Stimulated activated CD4-positive, alpha-beta T cell treated with anti-CD3 and anti-CD28 coated beads, TNF-alpha, amount 100 ng/mL, for 48 hours (primary cell): ENCODE results near the gene FKBP15.
"Not testable (repeated sequence)": the region's sequence is repeated elsewhere in the genome, so short reads cannot be mapped to it uniquely, and the experiment has no call there.

Source experiments
- DNase-seq, 3 donors: peaks; one replicate each; pipeline ENCODE4 v3.0.0-alpha.2; 2020; ENCODE audit warnings: low read depth in 3 of 3

FKBP15 gene

DNA sequence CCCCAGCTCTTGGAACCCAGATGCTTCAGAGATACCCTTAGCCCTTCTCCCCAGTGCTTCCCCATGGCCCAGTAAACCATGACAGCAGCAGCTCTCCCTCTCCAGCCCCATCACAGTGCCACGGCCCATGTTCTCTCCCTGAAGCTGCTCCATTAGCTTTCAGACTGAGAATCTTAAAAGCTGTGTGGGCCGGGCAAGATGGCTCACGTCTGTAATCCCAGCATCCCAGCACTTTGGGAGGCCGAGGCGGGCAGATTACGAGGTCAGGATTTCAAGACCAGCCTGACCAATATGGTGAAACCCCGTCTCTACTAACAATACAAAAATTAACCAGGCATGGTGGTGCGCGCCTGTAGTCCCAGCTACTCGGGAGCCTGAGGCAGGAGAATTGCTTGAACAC, 71.5 kb downstream of the FKBP15 start:
- not testable (repeated sequence) for DNase-seq

DNA sequence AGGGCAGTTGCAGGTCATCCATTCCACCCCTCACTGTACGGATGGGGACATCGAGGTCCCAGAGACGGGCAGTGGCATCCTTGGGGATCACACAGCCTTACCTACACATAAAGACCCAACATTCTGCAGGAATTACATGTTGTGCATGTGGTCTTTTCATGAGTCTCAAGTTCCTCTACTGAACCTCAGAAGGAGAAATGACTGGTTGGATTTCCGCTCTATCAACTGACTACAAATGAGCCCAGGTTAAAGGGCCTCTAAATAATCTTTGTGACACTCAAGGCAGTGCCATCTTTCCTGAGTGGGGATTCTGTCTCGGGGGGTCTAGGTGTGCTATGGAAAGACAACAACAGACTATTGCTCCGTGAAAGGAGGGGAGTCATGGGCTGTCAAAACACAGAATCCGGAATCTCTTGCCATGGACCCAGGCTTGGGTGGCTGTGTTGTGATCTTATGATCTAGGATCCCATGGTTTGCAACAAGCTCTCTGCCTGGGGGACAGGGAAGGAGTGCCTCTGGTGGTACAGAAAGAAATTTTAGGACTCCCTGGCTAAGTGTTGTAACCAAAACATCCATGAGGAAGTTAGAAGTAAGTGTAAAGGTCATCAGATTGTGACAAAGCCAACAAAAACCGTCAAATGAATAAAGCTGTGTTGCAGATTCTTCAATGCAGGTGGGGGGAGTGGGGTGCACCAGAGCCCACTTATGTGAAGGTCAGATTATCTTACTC, 72.1 kb downstream of the FKBP15 start:
- no peak for DNase-seq

DNA sequence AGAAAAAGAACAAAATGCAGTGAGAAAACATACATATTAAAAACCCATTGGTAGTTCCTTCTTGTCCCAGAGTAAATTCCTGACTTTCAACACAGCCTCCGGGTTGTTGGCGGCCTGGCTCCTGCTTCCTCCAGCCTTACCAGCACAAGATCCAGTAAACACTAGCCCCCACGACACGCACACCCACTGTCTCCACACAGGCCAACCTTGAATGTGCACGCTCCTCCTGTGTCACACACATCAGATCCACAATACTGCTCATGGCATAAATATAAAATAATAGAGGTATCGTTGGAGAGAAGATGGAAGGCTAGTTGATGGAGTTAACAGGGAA, 72.7 kb downstream of the FKBP15 start:
- DNase-seq = no peak

DNA sequence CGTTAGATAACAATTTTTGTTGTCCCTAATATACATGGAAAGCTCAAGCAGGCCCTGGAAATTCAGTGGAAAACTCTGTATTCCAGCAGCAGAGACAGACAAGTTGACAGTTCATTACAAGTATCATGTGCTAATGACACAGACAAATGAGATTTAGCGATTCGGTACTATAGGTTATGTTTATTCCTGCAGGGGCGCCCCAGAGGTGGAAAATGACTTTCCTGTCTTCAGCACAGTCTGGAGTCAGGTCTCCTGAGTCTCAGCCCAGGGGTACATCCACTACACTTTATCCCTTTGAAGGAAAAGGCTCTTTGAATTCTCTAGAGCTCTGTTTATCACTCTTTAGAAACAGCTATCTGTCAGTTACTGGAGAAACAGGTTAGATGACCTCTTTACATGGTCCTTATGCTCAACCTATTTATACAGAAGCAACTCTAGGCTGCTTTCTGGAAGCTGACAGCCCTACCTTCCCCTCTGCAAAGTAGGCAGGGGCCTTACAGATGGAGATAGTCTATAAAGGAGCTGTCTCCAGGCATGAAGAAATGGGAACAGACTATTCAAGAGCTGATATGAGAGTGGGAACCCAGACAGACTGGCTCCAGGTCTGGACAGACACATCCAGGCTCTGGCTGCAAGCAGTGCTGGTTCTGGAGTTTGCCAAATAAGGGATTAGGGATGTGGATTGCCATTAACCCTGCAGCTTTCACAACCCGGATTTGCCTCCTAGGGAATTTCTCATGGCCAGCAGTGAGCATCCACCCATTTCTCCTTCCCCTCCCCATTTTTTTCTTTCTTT, 77.4 kb downstream of the FKBP15 start:
- no peak for DNase-seq

- not testable (repeated sequence) for DNase-seq
These were observed 80.2 kb downstream of the FKBP15 start for GRCh38 chr9:113140896-113141295.

DNA sequence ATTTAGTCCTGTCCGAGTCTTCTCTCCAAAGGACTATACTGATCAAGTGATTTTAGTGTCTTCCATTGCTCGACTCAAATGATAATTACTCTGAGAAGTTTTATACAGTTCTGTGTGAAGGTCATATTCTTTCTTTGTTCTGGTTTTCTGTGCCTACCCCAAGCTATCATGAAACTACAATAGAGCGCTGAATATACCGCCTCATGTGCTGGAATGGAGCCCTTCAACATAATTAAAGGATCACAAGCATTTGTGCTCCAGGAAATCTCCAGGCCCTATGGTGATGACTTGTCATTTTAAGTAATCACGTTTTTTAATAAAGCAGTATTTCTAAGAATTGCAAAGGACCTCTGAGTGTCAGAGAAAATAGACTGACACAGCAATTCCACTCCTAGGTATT, 81.1 kb downstream of the FKBP15 start:
- no peak for DNase-seq

- DNase-seq = no peak
These were observed 81.8 kb downstream of the FKBP15 start for GRCh38 chr9:113139225-113139829.

DNA sequence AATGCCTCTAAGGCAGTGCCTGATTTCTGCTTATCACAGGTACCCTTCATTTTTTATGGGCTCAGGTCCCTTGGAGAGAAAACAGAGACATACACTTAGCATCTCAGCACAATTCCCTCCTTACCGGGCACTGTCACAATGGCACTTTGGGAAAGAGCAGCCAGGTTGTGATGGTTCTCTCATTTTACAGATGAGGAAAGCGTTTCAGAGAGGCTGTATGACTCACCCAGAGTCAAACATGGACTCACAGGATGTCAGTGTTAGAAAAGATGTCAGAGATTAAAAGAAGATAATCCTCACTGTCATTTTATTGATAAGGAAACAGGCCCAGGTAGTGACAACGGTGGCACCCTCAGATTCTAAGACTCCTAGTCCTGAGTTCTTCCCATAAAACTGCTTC, 82.3 kb downstream of the FKBP15 start:
- DNase-seq = no peak

DNA sequence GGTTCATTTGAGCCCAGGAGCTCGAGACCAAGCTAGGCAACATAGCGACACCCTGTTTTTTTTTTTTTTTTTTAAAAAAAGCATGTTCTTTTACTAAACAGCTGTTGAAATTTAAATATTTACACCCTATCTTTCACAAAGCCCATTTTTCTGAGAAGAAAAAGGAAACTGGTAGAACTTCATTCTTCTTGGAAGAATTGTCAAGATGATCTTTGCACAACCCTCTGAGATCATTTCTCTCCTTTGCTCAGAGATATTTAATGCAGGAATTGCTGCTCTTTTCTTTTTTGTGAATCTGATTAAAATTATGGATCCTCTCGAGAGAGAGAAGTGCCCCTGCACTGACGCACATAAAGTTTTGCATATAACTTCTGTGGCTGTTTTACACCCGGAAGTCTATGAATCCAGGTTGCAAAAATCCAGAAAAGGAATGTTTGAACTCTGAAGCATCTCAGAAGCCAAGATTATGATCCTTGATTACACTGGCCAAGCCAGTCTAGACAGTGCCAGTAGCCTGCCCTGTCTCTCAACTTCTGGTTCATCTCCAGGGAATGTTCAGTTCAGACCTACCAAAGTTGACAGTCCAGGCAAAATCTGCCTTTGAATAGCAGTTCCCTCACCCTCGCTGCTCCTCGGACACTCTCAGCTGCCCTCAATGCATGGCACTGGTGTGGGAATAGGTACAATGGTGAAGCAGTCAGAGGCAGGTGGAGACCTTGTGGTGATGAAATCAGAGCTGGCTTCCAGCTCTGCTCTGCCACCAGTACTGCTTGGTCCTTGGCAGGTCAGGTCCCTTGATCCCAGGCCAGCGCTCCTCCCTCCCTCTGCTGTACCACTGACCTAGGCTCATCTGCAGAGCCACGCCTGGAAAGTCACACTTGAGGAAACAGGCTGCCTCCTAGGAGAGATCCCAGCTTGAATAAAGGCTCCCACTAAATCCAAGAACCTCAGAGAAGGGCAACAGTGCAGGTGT, 83.6 kb downstream of the FKBP15 start:
- no peak for DNase-seq

- DNase-seq = no peak
These were observed 89.4 kb downstream of the FKBP15 start for GRCh38 chr9:113131689-113132151.

DNA sequence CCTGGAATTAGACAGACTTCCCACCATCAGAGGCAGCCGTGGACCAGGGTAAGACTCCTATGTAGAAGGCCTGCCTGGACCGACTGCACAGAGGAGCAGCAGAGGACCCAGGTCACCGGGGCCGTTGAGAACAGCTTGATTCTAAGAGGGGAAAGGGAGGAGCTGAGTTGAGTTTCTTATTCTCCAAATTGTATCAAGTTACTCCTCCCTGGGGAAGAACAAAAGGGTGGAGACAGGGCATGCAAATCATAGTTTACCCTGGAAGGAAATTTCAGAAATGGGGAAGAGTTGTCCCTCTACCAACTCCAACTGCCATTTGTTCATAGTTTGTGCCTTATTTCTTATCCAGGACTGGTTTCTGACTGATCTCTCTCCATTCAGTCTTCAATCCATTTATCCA, 91.2 kb downstream of the FKBP15 start:
- DNase-seq = no peak

DNA sequence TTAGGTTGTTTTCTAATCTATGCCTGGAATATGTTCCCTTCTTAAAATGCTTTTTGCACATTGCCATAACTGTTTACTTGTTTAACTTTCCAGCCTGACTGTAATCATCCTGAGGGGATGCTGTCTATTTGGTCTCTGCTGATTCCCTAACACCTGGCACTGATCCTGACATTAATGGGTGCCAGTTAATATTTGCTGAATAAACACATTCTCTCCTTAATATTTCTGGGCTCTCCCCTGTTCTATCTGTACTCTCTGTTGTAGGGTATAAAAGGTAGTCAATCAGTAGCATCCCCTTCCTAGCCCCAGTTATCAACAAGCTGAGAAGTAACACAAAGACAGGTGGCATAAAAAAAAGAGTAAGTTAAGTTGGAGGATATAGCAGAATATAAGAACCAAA, 91.6 kb downstream of the FKBP15 start:
- DNase-seq = no peak

DNA sequence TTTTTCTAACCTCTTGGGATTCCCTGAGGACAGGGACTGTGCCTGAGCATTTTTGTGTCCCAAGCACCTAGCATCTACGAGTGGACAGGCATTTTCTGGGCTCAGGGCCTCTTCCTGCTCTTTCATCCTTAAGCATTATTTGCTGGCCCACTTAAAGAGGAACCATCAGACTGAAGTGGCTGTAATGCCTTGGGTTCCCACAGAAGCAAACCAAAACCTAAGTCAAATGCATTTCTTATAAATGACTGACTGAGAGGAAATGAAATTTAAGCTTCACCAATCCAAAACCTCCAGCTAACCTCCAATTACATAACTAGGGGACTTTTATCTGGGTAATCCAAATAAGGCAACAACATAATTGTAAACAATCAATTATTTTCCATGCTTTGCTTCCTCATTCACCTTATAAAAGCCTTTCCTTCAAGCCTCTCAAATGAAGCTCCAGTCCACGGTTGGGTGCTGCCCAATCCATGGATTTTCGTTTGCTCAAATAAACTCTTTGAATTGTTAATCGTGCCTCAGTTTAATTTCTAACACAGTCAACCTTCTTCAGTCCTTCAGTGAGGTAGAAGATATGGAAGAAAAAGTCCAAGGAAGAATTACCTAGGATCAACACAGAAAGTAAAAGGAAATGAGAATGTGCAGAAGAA, 95.6 kb downstream of the FKBP15 start:
- DNase-seq = no peak

DNA sequence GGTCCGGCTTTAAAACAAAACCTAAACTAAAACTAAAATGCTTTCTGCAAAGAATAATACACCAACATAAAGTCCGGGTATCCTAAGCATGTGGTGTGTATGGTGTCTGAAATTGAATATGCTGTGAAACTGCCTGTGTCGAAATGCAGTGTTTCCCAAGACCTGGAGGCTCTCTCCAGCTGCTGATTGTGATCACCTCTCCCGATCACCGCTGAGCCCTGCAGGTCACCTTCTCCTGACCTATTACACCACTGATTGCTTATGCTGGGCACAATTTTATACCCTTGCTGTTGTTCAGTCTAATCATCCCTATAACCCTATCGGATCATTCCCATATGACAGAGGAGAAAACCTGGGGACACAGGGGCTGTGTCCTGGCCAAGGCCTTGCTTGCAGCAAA, 102.2 kb downstream of the FKBP15 start:
- DNase-seq = not testable (repeated sequence)
